ENCODE data around the gene ADM2. TPM values are rescaled to one million over a fixed set of nuclear protein-coding genes. Genes with fewer than 3 reads are reported as not detected.

ADM2 gene
- total RNA-seq, 4 donors from 2014 or later = under 0.01 TPM; not detected in 3

- H3K4me3 ChIP-seq = no peak overlapping the region
- no peaks in the 10 kb centered on the region for H3K9me3 ChIP-seq
- intact Hi-C loops (cut with DNase I) = no loop called here
- H3K27me3 ChIP-seq = no peaks in the 10 kb centered on the region
- peaks cover 54 to 83% (median 78%) of the 10 kb centered on the region in 4 donors for H3K36me3 ChIP-seq
- WGBS = 86% methylated on average over 25 of the region's 34 CpGs
- no peak for TF ChIP-seq CTCF (IDR thresholded peaks at IDR 0.05)
- no peak for TF ChIP-seq EP300 (IDR thresholded peaks at IDR 0.05)
- TF ChIP-seq POLR2A (IDR thresholded peaks at IDR 0.05; ENCODE audit: low read depth) = no peak
- TF ChIP-seq POLR2AphosphoS5 (IDR thresholded peaks at IDR 0.05) = no peak
- no peak for DNase-seq (ENCODE audit: extremely low spot score)
- H3K27ac ChIP-seq (replicated peaks in 1 of 4) = no peak overlapping the region
- H3K4me1 ChIP-seq = peaks cover 0 to 4% (median 1%) of the 10 kb centered on the region in 4 donors
Measured at GRCh38 chr22:50438305-50439275, 42.8 kb upstream of the ADM2 start.

GRCh38 chr22:50439314-50439870, 42.0 kb upstream of the ADM2 start:
- intact Hi-C loops (cut with DNase I) = no loop called here

GRCh38 chr22:50439871-50440331, 41.4 kb upstream of the ADM2 start:
- Histone ChIP-seq H3K9me3 (no peaks in the 10 kb centered on the region), H3K4me1 (peaks cover 8 to 18% (median 14%) of the 10 kb centered on the region in 4 donors), H3K36me3 (peaks cover 56 to 89% (median 82%) of the 10 kb centered on the region in 4 donors), H3K27me3 (no peaks in the 10 kb centered on the region), H3K4me3 (no peak overlapping the region), H3K27ac (replicated peaks in 1 of 4) (no peak overlapping the region)
- 100% methylated on average over 2 of the region's 10 CpGs for WGBS
- no peak for DNase-seq (ENCODE audit: extremely low spot score)
- TF ChIP-seq EP300 (IDR thresholded peaks at IDR 0.05) (no peak), POLR2A (IDR thresholded peaks at IDR 0.05; ENCODE audit: low read depth) (no peak), POLR2AphosphoS5 (IDR thresholded peaks at IDR 0.05) (no peak), CTCF (IDR thresholded peaks at IDR 0.05) (no peak)
- intact Hi-C loops (cut with DNase I) = no loop called here

More at GRCh38 chr22:50439314-50439870, 42.0 kb upstream of the ADM2 start:
- Histone ChIP-seq H3K9me3 (no peaks in the 10 kb centered on the region), H3K36me3 (peaks cover 54 to 88% (median 84%) of the 10 kb centered on the region in 4 donors), H3K4me1 (peaks cover 5 to 12% (median 9%) of the 10 kb centered on the region in 4 donors), H3K27ac (replicated peaks in 1 of 4) (no peak overlapping the region), H3K27me3 (no peaks in the 10 kb centered on the region), H3K4me3 (no peak overlapping the region)
- 91% methylated on average over 10 of the region's 17 CpGs for WGBS
- no peak for TF ChIP-seq POLR2AphosphoS5 (IDR thresholded peaks at IDR 0.05)
- no peak for TF ChIP-seq POLR2A (IDR thresholded peaks at IDR 0.05; ENCODE audit: low read depth)
- TF ChIP-seq CTCF (IDR thresholded peaks at IDR 0.05) = no peak
- no peak for TF ChIP-seq EP300 (IDR thresholded peaks at IDR 0.05)
- no peak for DNase-seq (ENCODE audit: extremely low spot score)

GRCh38 chr22:50440544-50441249, 40.6 kb upstream of the ADM2 start:
- DNase-seq (ENCODE audit: extremely low spot score) = no peak
- peaks cover 8 to 25% (median 16%) of the 10 kb centered on the region in 4 donors for H3K4me1 ChIP-seq
- H3K27me3 ChIP-seq = no peaks in the 10 kb centered on the region
- no peak overlapping the region for H3K27ac ChIP-seq (replicated peaks in 1 of 4)
- H3K4me3 ChIP-seq = no peak overlapping the region
- TF ChIP-seq POLR2AphosphoS5 (IDR thresholded peaks at IDR 0.05) (no peak), POLR2A (IDR thresholded peaks at IDR 0.05; ENCODE audit: low read depth) (no peak), EP300 (IDR thresholded peaks at IDR 0.05) (no peak), CTCF (IDR thresholded peaks at IDR 0.05) (no peak)
- 86% methylated on average over 20 of the region's 26 CpGs for WGBS
- H3K9me3 ChIP-seq = no peaks in the 10 kb centered on the region
- H3K36me3 ChIP-seq = peaks cover 62 to 89% (median 81%) of the 10 kb centered on the region in 4 donors
- intact Hi-C loops (cut with DNase I) = no loop called here

All from esophagus muscularis mucosa (tissue), 4 donors.